PC-9 (cell line): ENCODE data around the gene ABL1. TPM values are rescaled to one million over a fixed set of nuclear protein-coding genes. Genes with fewer than 3 reads are reported as not detected.

Source experiments
- BruUV-seq: library from RNA; stranded (reverse); fragments of 400-500 nt; replicated peaks from 2 replicates; lab custom pipeline; 2021; lab: Mats Ljungman, UMichigan
- CTCF ChIA-PET: fragments of 300-600 bp; sonication (Branson Sonifier 250); formaldehyde crosslinking; loops from one replicate; lab custom pipeline; 2022; ENCODE audit warnings: antibody characterized with exemption; lab: Charles Lee
- POLR2A ChIA-PET: fragments of 300-600 bp; sonication (Branson Sonifier 250); formaldehyde crosslinking; loops from one replicate; lab custom pipeline; 2022; ENCODE audit warnings: antibody characterized with exemption; ENCODE audit not compliant: unreplicated experiment; lab: Charles Lee
- DNase-seq, 2 experiments: peaks; one replicate each; pipeline versions ENCODE4 v3.0.0 to v3.0.0-alpha.2; 2015 to 2022; ENCODE audit warnings: mixed read lengths in 1 of 2
- H2AFZ ChIP-seq: fragments of 200-600 bp; sonication (generic); 2 replicates; pipeline ENCODE4 v1.8.1; 2017; ENCODE audit warnings: antibody characterized with exemption
- H3F3A ChIP-seq: fragments of 200-600 bp; sonication (generic); 2 replicates; pipeline ENCODE4 v1.8.1; 2017; ENCODE audit warnings: antibody characterized with exemption, mild to moderate bottlenecking, low read depth; ENCODE audit not compliant: insufficient read depth
- H3K27ac ChIP-seq: fragments of 200-600 bp; sonication (generic); 2 replicates; pipeline ENCODE4 v1.6.1; 2016; ENCODE audit warnings: mixed run types
- H3K27me3 ChIP-seq: fragments of 200-600 bp; sonication (generic); 2 replicates; pipeline ENCODE4 v1.6.1; 2016; ENCODE audit warnings: low read depth, mixed run types; ENCODE audit not compliant: insufficient read depth
- H3K36me3 ChIP-seq: fragments of 200-600 bp; sonication (generic); 2 replicates; pipeline ENCODE4 v1.6.1; 2016; ENCODE audit warnings: low read depth, mixed run types
- H3K4me1 ChIP-seq: fragments of 200-600 bp; sonication (generic); replicated peaks from 2 replicates; pipeline ENCODE4 v1.6.1; 2016; ENCODE audit warnings: mixed run types; ENCODE audit not compliant: insufficient read depth
- H3K4me2 ChIP-seq: fragments of 200-600 bp; sonication (generic); 2 replicates; pipeline ENCODE4 v1.6.1; 2017; ENCODE audit warnings: mixed run types
- H3K4me3 ChIP-seq: fragments of 200-600 bp; sonication (generic); 2 replicates; pipeline ENCODE4 v1.6.1; 2016; ENCODE audit warnings: mixed run types
- H3K79me2 ChIP-seq: fragments of 200-600 bp; sonication (generic); 2 replicates; pipeline ENCODE4 v1.6.1; 2017; ENCODE audit warnings: low read depth, mixed run types
- H3K9me2 ChIP-seq: fragments of 200-600 bp; sonication (generic); 2 replicates; pipeline ENCODE4 v1.8.1; 2017; ENCODE audit warnings: mild to moderate bottlenecking; ENCODE audit not compliant: insufficient read depth
- H3K9me3 ChIP-seq: fragments of 200-600 bp; sonication (generic); 2 replicates; pipeline ENCODE4 v1.8.1; 2016; ENCODE audit warnings: low read depth; ENCODE audit not compliant: insufficient read depth
- H4K20me1 ChIP-seq: fragments of 200-600 bp; sonication (generic); 2 replicates; pipeline ENCODE4 v1.8.1; 2017; ENCODE audit not compliant: insufficient read depth
- CTCF ChIP-seq: fragments of 200-600 bp; sonication (generic); conservative IDR thresholded peaks from 2 replicates; pipeline ENCODE4 v1.6.1; 2017; ENCODE audit warnings: mixed run types, antibody characterized with exemption, mild to moderate bottlenecking, moderate library complexity
- EZH2 ChIP-seq: fragments of 200-600 bp; sonication (generic); IDR thresholded peaks from 2 replicates; pipeline ENCODE4 v1.8.0; 2017; ENCODE audit warnings: antibody characterized with exemption, low read depth
- intact Hi-C: fragments of 100-400 bp; cut with micrococcal nuclease; formaldehyde crosslinking; loops from one replicate; pipeline ENCODE4 v1.10.0; 2022; ENCODE audit not compliant: unreplicated experiment
- total RNA-seq: library from RNA; stranded (reverse); gene quantifications from 2 replicates; pipeline ENCODE4 v1.2.3, GENCODE V29; 2021

ABL1 gene
- total RNA-seq, 1 experiment from 2014 or later = 54.8 TPM

- no TSS peak for BruUV-seq
- Histone ChIP-seq H3K4me2 (no peak overlapping the region), H3K9me3 (no peaks in the 10 kb centered on the region), H4K20me1 (no peaks in the 10 kb centered on the region), H3F3A (no peaks in the 10 kb centered on the region), H3K4me1 (no peaks in the 10 kb centered on the region), H3K9me2 (no peaks in the 10 kb centered on the region), H3K36me3 (no peaks in the 10 kb centered on the region), H3K27ac (no peak overlapping the region), H2AFZ (no peak overlapping the region), H3K27me3 (peaks cover 28% of the 10 kb centered on the region), H3K79me2 (no peaks in the 10 kb centered on the region), H3K4me3 (no peak overlapping the region)
- DNase-seq = no peak
- ChIA-PET POLR2A (no interaction called here), CTCF (interaction anchor here (0.6 kb wide), 2 partner anchors 36 to 38 kb away, joined by 4 to 5 read pairs; no protein-coding TSS in a partner anchor)
- intact Hi-C loops = no loop called here
- no peak for TF ChIP-seq EZH2
- no peak for TF ChIP-seq CTCF
Observed at GRCh38 chr9:130904070-130905044, 69.3 kb downstream of the ABL1 start.

GRCh38 chr9:130905125-130905901 lies 70.3 kb downstream of the ABL1 start:
- no peak overlapping the region for H3K4me3 ChIP-seq
- peaks cover 21% of the 10 kb centered on the region for H3K27me3 ChIP-seq
- no peaks in the 10 kb centered on the region for H4K20me1 ChIP-seq
- no peak overlapping the region for H3K27ac ChIP-seq
- no peak overlapping the region for H3K4me2 ChIP-seq
- no peaks in the 10 kb centered on the region for H3F3A ChIP-seq
- DNase-seq = no peak
- ChIA-PET POLR2A (no interaction called here), CTCF (interaction anchor here (0.6 kb wide), 1 partner anchor 37 kb away, joined by 5 read pairs; no protein-coding TSS in a partner anchor)
- H3K9me3 ChIP-seq = no peaks in the 10 kb centered on the region
- H3K36me3 ChIP-seq = no peaks in the 10 kb centered on the region
- no peaks in the 10 kb centered on the region for H3K79me2 ChIP-seq
- BruUV-seq = no TSS peak
- H2AFZ ChIP-seq = no peak overlapping the region
- H3K9me2 ChIP-seq = no peaks in the 10 kb centered on the region
- no peaks in the 10 kb centered on the region for H3K4me1 ChIP-seq
- intact Hi-C loops = no loop called here
- no peak for TF ChIP-seq CTCF

GRCh38 chr9:130905902-130906734 lies 71.1 kb downstream of the ABL1 start:
- CTCF ChIA-PET = no interaction called here
- no peaks in the 10 kb centered on the region for H3K9me3 ChIP-seq
- H3K4me2 ChIP-seq = no peak overlapping the region
- no peaks in the 10 kb centered on the region for H3K9me2 ChIP-seq
- intact Hi-C loops = no loop called here
- no peak overlapping the region for H2AFZ ChIP-seq
- no peaks in the 10 kb centered on the region for H3F3A ChIP-seq
- H3K27ac ChIP-seq = no peak overlapping the region
- POLR2A ChIA-PET = no interaction called here
- no peak overlapping the region for H3K4me3 ChIP-seq
- DNase-seq = no peak
- peaks cover 13% of the 10 kb centered on the region for H3K27me3 ChIP-seq
- no peaks in the 10 kb centered on the region for H4K20me1 ChIP-seq
- no peaks in the 10 kb centered on the region for H3K79me2 ChIP-seq
- TF ChIP-seq CTCF (no peak), EZH2 (no peak)
- H3K4me1 ChIP-seq = no peaks in the 10 kb centered on the region
- BruUV-seq = no TSS peak
- no peaks in the 10 kb centered on the region for H3K36me3 ChIP-seq
